Left forelimb (tissue), 1 donor: ENCODE data around the gene ARHGEF17.
"Not testable (repeated sequence)": the region's sequence is repeated elsewhere in the genome, so short reads cannot be mapped to it uniquely, and the experiment has no call there.

Experiments
- DNase-seq: peaks from one replicate; pipeline ENCODE4 v3.0.0-alpha.2; 2018; ENCODE audit warnings: low spot score

The ARHGEF17 gene, protein sequence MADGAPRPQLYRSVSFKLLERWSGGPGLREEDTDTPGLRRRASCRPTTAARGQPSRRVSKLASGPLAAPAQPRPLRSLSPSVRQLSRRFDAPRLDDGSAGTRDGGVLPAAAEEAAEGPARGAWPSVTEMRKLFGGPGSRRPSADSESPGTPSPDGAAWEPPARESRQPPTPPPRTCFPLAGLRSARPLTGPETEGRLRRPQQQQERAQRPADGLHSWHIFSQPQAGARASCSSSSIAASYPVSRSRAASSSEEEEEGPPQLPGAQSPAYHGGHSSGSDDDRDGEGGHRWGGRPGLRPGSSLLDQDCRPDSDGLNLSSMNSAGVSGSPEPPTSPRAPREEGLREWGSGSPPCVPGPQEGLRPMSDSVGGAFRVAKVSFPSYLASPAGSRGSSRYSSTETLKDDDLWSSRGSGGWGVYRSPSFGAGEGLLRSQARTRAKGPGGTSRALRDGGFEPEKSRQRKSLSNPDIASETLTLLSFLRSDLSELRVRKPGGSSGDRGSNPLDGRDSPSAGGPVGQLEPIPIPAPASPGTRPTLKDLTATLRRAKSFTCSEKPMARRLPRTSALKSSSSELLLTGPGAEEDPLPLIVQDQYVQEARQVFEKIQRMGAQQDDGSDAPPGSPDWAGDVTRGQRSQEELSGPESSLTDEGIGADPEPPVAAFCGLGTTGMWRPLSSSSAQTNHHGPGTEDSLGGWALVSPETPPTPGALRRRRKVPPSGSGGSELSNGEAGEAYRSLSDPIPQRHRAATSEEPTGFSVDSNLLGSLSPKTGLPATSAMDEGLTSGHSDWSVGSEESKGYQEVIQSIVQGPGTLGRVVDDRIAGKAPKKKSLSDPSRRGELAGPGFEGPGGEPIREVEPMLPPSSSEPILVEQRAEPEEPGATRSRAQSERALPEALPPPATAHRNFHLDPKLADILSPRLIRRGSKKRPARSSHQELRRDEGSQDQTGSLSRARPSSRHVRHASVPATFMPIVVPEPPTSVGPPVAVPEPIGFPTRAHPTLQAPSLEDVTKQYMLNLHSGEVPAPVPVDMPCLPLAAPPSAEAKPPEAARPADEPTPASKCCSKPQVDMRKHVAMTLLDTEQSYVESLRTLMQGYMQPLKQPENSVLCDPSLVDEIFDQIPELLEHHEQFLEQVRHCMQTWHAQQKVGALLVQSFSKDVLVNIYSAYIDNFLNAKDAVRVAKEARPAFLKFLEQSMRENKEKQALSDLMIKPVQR (N-terminal part only)

DNA sequence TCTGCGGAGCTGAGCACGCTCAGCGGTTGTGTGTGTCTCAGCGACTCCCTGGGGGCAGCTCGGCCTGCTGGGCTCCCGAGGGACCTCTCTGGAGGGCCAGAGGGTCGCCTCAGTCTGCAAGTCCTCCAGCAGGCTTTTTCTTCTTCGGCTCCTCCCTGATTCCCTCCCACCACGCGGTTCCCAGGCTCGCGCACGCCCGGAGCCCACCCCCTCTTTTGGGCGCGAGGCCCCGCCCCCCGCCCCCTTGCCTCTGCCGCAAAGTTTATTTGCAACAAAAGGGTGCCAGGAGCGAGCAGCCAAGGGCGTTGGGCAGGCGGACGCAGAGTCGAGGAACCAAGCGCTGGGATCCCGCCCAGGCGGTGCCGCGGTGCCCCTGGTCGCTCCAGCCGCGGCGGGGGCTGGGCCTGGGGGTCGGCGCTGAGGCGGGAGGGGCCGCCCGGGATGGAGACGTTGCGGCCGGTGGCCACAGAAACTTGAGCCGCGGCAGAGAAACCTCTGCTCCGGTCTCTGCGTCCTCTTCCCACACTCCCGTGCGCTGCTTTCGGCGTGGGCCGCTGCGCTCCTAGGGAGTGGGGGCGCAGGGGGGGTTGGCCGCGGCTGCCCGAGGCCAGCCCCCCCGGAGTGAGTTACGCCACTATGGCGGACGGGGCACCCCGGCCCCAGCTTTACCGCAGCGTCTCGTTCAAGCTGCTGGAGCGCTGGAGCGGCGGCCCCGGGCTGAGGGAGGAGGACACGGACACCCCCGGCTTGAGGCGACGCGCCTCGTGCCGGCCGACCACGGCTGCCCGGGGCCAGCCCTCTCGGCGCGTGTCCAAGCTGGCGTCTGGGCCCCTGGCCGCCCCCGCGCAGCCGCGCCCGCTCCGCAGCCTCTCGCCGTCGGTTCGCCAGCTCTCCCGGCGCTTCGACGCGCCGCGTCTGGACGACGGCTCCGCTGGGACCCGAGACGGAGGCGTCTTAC, at the start of gene ARHGEF17:
TSS of gene ARHGEF17 (plus strand) at position 274 of the 958 bp plus-strand sequence. CDS start at position 637, 363 bp downstream.
- peak; percentile 94 for DNase-seq

DNA sequence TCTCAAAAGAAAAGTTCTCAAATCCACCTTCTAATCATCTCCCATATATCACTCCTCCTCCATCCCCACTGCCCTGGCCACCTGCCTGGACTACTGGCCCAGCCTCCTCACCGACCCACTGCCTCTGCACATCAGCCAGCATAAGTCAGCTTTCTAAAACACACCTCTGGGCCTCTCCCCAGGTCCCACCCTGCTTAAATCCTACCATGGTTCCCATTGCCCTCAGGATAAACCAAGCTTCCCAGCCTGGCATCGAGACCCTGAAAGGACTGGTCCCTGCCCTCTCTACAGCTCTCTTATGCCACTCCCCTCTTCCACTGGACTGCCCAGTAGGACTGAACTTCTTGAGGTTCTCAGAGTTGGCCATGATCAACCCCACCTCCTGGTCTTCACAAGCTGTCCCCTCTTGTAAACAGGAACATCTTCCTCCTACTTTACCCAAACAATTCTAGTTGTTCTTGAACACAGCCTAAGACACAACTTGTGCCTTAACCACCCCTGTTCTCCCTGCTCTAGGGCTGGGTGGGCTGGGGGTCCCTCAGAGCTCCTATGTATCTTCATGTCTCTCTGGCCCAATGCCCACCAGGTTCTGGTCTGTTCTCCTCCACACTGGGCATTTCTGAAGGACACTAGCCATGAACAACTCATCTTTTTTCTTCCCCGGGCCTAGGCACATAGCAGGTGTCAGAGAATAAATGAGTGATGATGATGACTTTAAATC, 48.5 kb upstream of the ARHGEF17 start:
- peak; percentile 40 for DNase-seq

DNA sequence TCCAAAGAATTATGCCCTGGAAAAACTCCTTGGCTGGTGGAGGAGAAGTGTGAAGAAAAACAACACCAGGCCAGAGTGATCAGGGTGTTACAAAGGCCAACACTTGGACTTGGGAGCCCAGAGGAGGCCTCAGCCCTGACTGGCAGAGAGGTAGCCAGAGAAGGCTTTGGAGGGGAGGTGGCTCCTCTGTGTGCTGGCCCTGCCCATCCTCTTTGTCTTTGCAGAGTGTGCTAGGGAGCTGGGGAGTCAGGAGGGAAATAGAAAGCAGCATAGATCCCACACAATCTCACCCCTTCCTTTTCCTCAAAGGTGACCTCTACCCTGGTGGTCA, 48.0 kb upstream of the ARHGEF17 start:
- DNase-seq = peak; percentile 9

DNA sequence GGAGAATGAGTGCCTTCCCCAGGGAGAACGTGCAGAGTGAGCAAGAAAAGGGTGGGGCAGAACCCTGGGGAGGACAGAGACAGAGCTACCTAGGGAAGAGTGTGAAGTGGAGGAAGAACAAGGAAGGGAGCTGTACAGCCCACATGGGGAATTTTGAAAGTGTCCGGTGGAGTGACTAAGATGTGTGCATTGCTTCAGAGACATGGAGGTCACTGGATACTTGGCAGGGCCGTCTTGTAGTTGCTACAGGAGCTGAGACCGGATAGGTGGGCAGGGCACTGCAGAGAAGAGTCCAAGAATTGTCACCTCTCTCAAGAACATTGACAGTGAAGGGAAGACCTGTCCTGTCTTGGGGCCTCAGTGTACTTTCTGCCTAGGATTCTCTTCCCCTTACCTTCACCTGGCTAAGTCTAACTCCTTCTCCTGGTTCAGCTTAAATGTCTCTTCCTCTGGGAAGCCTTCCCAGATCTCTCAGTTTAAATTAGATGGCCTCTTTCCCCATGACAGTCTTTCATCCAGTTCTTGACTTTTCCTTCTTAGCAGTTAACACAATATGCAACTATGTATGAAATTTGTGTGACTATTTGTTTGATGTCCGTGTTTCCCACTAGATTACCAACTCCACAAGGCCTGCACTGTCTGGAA, 45.1 kb upstream of the ARHGEF17 start:
- peak; percentile 17 for DNase-seq

DNA sequence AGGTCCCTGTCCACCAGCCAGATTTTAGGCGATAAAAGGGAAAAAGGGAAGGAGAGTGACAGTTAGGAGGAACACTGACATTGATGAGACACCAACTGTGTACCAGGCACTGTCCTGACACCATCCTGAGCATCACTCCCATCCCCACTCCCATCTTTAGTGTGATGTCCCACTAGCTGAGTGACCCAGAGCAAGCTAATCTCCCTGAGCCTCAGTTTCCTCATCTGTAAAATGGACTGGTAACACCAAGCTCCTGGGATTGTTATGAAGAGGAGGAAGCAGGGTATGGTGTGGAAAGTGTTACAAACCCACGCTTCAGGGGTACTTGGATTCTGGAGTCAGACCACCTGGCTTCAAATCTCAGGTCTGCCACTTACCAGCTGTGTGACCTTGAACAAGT, 44.4 kb upstream of the ARHGEF17 start:
- DNase-seq = peak; percentile 36

DNA sequence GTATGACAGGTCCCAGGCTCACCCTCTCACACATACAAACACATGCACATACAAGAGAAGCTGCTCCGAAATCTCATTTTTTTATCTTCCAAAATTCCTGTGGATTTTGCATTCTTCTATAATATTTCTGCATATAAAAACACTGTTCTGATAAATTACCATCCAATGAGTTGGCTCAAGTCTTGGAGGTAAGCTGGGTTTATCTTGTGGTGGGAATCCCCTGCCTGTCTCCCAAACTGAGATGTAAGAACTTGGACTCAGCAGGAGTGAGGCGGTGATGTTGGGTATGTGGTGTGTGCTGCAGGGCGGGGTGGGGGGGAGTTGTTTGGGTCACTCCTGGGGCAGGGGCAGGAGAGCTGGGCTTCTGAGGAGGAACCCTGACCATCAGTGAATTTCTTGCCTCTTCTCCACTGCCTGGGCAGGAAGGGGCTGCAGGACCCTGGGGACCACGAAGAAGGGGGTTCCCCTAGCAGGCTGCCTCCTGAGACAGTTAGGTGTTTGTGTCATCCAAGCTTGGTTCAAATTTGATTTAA, 42.7 kb upstream of the ARHGEF17 start:
- DNase-seq = peak; percentile 45

DNA sequence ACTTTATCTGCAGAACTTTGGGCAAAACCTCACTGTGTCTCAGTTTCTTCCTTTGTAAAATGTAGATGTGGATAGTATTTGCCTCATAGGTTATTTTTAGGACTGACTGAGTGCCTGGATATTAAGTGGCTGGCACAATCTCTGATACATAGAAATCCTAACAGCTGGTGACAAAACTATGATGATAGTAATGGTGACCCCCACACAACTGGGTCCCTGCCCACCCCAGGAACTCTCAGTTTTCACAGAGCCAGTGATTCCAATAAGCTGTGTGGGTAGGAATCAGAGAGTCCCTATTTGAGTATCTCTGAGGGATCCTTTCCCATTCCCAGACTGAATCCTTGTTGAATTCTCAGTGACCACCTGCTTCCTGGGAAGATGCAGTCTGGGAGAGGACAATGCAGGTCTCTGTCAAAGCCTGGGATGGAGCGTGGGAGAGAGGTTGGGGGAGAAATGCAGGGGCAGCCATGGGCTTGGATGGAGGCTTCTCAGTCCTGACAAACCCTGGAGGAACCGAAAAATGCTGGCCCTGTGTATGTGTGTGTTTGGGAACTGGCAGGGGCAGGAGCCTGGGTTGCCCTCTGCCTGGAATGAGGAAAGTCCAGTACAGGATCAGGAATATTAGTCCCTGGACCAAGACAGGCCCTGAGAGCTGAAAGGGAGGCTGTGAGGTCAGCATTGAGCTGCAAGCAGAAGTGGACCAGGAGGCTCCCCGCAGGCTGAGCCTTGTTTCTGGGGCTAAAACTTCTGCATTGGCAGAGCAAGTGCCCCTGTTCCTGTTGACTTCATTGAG, 42.0 kb upstream of the ARHGEF17 start:
- peak; percentile 57 for DNase-seq

DNA sequence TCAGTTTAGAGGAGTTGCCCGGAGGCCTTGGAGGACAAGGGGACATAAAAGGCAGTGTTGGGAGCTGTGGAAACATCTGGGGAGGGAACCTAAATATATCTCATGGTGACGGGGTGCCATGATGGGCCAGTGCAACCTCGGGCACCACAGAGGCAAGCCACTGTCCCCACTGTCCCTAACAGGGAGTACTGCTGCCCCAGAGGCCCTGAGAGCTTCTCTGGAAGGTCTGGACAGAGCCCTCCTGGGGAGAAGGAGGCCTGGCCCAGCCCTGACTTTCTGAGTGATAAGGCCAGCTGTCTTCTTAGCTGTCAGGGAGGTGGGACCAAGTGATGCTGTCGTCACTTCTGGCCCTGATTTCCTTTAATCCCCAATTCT, 41.4 kb upstream of the ARHGEF17 start:
- DNase-seq = peak; percentile 46

DNA sequence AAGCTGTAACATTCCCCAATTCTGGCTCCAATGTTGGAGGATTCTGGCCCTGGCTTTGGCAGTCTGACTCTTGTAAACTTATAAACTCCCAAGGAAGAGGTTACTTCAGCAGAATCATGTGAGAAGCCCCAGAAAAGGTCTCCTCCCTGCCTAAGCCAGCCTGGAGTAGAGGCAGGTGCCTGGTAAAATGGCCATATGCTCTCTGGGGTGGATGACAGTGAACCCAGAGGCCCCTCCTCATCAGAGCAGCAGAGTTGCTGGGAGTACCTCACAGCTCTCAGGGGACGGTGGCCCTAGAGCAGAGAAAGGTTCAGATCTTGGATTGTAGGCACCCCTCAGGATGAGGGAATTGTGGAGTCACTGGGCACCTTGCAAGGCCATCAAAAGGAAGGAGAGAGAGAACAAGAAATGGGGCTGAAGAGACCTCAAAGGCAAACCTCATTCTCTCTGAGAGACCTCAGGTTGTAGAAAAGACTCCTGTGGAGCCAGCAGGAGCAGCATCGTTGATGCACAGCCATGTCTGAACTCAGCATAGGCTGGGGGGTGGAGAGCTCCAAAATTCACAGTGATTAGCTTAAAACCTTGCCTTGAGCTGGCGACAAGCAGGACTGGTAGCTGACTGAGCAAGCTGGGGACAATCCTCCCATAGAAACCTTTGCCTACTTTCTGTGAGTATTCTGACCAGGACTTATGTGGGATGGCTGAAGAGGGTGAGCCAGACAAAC, 40.8 kb upstream of the ARHGEF17 start:
- DNase-seq = peak; percentile 34

DNA sequence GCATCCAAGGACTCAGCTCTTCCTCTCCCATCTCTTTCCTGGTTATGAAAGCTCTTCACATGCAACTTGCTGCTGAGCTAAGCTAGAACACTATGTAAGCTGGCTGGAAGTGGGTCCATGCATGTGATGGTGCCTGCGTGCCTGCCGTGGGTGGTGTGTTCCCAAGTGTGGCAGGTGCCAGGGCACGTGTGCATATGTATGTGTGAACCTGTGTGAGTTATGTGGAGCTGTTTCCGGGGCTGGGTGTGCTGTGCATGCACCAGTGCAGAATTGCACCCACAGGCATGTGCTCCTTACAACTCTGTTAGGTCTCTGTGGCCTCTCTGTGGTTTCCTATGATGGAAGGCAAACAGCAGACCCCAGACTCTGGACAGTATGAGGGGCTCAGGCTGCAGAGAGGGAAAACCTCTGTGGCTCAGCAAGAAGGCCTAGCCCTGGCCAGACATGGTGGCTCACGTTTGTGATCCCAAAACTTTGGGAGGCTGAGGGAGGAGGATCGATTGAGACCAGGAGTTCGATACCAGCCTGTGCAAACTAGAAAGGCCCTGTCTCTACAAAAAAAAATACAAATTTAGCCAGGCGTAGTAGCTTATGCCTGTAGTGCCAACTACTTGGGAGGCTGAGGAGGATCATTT, 40.1 kb upstream of the ARHGEF17 start:
- DNase-seq = peak; percentile 23

DNA sequence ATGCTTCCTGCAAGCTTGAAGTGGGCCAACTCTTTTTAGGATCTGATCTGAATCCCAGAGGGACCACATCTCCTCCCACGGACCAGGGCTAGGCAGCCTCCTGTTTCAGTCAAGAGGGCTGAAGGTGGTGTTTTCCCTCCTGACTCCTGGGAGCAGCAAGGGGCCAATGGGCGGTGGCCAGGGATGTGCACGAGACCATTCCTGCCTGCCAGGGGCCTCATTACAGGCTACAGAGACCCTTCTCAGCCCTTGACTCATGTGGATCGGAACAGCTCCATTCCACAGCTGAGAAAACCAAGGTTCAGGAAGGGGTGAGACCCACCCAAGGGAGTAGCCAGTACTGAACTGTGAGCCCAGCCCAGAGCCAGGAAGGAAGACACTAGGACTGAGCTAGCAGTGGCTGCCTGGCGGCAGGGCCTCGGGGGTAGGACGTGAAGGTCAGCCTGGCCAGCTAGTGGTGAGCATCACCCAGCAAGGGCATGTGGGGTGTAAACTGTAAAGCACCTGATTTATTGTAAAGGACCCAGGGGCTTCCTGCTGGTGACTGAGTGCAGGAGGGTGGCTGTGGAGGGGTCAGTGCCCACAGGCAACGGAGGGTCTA, 39.3 kb upstream of the ARHGEF17 start:
- DNase-seq = peak; percentile 50

DNA sequence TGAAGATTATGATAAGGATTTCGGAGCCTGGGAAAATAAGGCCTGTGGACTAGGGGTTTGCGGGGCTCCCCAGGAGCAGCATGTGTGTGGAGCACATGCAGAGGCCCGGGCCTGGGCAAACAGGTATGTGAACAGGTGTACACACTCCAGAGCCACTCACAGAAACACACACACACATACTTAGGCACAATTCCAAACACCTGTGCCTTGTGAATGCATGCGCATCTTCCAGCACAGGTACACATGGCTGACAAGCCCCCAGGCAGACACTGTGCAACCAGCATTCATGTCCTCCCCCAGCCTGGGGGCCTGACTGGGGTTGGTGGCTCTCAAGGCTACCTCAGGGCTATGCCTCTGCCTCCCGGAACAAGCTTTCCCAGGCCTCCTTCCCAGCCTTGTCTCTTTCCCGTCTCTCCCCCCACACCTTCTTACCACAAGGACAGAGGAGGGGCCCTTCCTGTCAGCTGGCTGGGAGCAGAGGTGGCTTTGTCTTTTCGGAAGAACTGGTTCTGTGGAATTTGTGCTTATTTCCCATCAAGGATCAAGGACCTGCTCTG, 38.5 kb upstream of the ARHGEF17 start:
- peak; percentile 36 for DNase-seq

DNA sequence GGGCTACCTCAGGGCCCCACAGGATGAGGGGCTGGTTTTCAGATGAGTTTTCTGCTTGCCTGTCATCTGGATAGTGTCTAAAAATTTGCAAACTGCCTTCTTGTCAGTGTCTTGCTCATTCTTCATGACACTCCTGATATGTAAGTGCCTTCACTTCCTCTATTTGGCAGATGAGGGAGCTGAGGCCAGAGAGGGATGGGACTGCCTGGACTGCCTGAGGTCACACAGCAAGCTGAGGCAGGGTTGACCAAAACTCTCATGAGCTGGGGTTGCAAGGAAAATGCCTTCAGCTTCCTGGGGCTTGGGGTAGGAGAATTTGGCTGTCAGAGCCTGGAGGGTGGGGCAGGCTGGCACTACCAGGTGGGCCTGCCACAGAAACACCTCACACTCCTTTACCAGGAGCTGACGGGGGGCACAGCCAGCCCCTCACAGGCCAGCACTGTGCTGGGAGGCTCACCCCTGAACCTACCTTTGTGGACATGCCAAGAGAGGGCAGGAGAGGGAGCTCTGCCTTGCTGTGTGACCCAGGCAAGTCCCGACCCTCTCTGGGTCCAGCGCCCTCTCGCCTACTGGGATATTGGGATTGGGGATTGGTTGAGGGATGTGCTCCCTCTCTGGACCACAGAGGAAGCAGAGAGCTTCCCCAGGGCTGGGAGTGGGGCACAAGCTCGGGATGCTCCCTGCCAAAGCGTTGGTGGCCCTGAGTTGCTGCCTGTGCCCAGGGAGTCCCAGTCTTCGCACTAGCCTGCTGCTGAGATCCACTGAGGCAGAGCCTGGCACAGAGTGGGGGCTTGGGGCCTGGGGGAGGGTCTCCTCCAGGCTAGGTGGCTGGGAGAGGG, 37.8 kb upstream of the ARHGEF17 start:
- DNase-seq = peak; percentile 44

DNA sequence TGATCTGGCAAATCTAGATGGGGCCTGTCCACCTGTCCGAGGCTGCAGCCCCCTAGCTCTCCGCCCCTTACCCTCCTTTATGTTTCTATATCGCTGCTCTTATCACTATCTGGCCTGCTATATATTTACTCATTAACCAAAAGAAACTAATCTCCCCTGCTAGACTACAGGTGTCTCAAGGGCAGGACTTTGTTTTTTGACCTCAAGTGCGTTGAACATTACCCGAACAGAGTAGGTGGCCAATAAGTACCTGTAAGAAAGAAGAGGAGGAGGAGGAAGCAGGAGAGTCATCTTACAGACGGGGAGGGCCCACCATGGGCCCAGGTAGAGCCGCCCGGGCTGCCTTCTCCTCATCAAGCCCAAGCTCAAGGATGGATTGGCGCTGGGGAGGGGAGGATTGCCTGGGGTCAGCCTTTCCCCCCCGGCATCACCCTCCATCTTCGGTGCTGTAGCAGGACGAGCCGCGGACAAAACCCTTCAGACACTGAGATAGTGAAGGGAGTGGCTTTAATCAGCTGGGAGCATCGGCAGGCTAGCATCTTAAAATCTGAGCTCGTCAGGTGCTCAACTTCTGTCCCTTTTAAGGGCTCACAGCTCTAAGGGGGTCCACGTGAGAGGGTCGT, 37.1 kb upstream of the ARHGEF17 start:
- no peak for DNase-seq

DNA sequence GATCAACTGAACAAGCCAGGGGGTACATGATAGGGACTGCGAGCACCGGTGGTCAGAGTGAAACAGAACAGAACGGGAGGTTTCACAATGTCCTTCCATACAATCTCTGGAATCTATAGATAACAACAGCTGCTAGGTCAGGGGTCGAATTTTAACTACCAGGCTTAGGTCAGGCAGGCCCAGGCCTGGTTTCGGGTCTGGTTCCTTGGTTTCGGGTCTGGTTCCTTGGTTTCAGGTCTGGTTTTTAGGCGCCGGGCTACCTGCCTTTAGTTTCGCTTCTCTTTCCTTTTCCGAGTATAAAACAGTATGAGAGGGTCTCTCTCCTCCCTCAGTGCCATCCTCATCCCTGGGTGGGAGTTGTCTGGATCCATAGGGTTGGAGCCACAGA, 36.6 kb upstream of the ARHGEF17 start:
- DNase-seq = not testable (repeated sequence)
